Naive thymus-derived CD4-positive, alpha-beta T cell (primary cell): ENCODE measurements around the gene SLC30A2. TPM values are rescaled to one million over a fixed set of nuclear protein-coding genes. Genes with fewer than 3 reads are reported as not detected.

Experiments used
- ATAC-seq: fragments of 150-1000 bp; cut with Tn5 transposase; 2 replicates; pipeline ENCODE4 v1.10.0; 2021; ENCODE audit warnings: mild to moderate bottlenecking, moderate library complexity
- CTCF ChIA-PET: fragments of 350-600 bp; sonication (Branson Sonifier 250); formaldehyde crosslinking; loops from one replicate; lab custom pipeline; 2021; ENCODE audit warnings: antibody characterized with exemption; lab: Charles Lee
- POLR2A ChIA-PET: fragments of 350-600 bp; sonication (Branson Sonifier 250); formaldehyde crosslinking; loops from one replicate; lab custom pipeline; 2021; ENCODE audit warnings: antibody characterized with exemption, inconsistent platforms; lab: Charles Lee
- DNase-seq, 9 donors: peaks; one replicate each; pipeline versions ENCODE4 v3.0.0 to v3.0.0-alpha.2; 2020 to 2022; ENCODE audit warnings: mixed read lengths in 1 of 9
- H3K27ac ChIP-seq: one replicate; pipeline ENCODE4 v1.7.0; 2013; ENCODE audit warnings: mild to moderate bottlenecking, low read depth, low read length, moderate library complexity
- H3K27me3 ChIP-seq, 2 donors: one replicate each; pipeline ENCODE4 v1.7.0; 2013; ENCODE audit warnings: low read length in 2 of 2, mild to moderate bottlenecking in 2 of 2, moderate library complexity in 2 of 2; ENCODE audit not compliant: control insufficient read depth in 2 of 2, insufficient read depth in 2 of 2
- H3K36me3 ChIP-seq, 3 experiments: 1 replicate in 2 of 3; 2 replicates in 1 of 3; pipeline ENCODE4 v1.7.0; 2013; ENCODE audit warnings: low read length in 3 of 3, mild to moderate bottlenecking in 3 of 3, moderate library complexity in 1 of 3; ENCODE audit not compliant: insufficient read depth in 3 of 3, control insufficient read depth in 2 of 3
- H3K4me1 ChIP-seq, 2 donors: one replicate each; pipeline ENCODE4 v1.7.0; 2013; ENCODE audit warnings: low read length in 2 of 2, mild to moderate bottlenecking in 2 of 2, moderate library complexity in 1 of 2; ENCODE audit not compliant: control insufficient read depth in 2 of 2, insufficient read depth in 2 of 2
- H3K4me3 ChIP-seq: 2 replicates; pipeline ENCODE4 v1.7.0; 2013; ENCODE audit warnings: mild to moderate bottlenecking, low read length
- H3K9me3 ChIP-seq, 3 experiments: 1 replicate in 2 of 3; 2 replicates in 1 of 3; pipeline ENCODE4 v1.7.0; 2013; ENCODE audit warnings: low read length in 3 of 3; ENCODE audit not compliant: control insufficient read depth in 2 of 3
- H3K27ac Mint-ChIP-seq, 9 donors: one replicate each; pipeline ENCODE4 v1.8.0; 2020 to 2022; ENCODE audit warnings: mixed read lengths in 9 of 9, mild to moderate bottlenecking in 8 of 9, moderate library complexity in 5 of 9, inconsistent platforms in 2 of 9
- H3K27me3 Mint-ChIP-seq, 5 donors: one replicate each; pipeline ENCODE4 v1.8.0; 2021 to 2022; ENCODE audit warnings: mixed read lengths in 5 of 5, mild to moderate bottlenecking in 1 of 5
- H3K36me3 Mint-ChIP-seq, 5 donors: one replicate each; pipeline ENCODE4 v1.8.0; 2020 to 2022; ENCODE audit warnings: mixed read lengths in 5 of 5, mild to moderate bottlenecking in 3 of 5, inconsistent platforms in 1 of 5
- H3K4me1 Mint-ChIP-seq, 7 donors: one replicate each; pipeline ENCODE4 v1.8.0; 2020 to 2022; ENCODE audit warnings: mixed read lengths in 7 of 7, mild to moderate bottlenecking in 3 of 7, inconsistent platforms in 1 of 7
- H3K4me3 Mint-ChIP-seq, 10 donors: one replicate each; pipeline ENCODE4 v1.8.0; 2020 to 2022; ENCODE audit warnings: mild to moderate bottlenecking in 10 of 10, mixed read lengths in 10 of 10, moderate library complexity in 6 of 10, inconsistent platforms in 2 of 10
- H3K9me3 Mint-ChIP-seq, 11 donors: one replicate each; pipeline ENCODE4 v1.8.0; 2020 to 2022; ENCODE audit warnings: mixed read lengths in 11 of 11, mild to moderate bottlenecking in 4 of 11, inconsistent platforms in 1 of 11, moderate library complexity in 1 of 11
- intact Hi-C, 2 donors: fragments of 100-400 bp; cut with micrococcal nuclease; formaldehyde crosslinking; loops; one replicate each; pipeline ENCODE4 v1.15.1; 2023
- polyA plus RNA-seq, 2 donors: library from polyadenylated mRNA; unstranded; fragments of 300-500 nt; fragmentation: Illumina TruSeq; gene quantifications; one replicate each; pipeline ENCODE4 v1.2.3, GENCODE V29; 2021
- total RNA-seq, 6 experiments: library from RNA in 5 of 6; stranded (reverse) in 5 of 6; gene quantifications; 1 replicate in 5 of 6; 2 replicates in 1 of 6; pipeline ENCODE4 v1.2.3 and lab custom pipeline; 2021 to 2026

Gene SLC30A2
- total and polyA plus RNA-seq, 7 experiments from 2014 or later: not detected

GRCh38 chr1:26089125-26089524, 43.2 kb upstream of the SLC30A2 start:
- intact Hi-C loops: no loop called here
- Histone ChIP-seq H3K27ac (no peak overlapping the region), H3K27me3 (no peaks in the 10 kb centered on the region), H3K9me3 (no peaks in the 10 kb centered on the region), H3K36me3 (no peaks in the 10 kb centered on the region), H3K4me3 (no peak overlapping the region), H3K4me1 (no peaks in the 10 kb centered on the region)
- ChIA-PET CTCF (no interaction called here), POLR2A (no interaction called here)
- H3K9me3 Mint-ChIP-seq: no peaks in the 10 kb centered on the region
- H3K4me3 Mint-ChIP-seq: no peak overlapping the region
- no peak for ATAC-seq
- peaks cover 0 to 3% (median 0%) of the 10 kb centered on the region in 5 donors for H3K36me3 Mint-ChIP-seq
- H3K4me1 Mint-ChIP-seq: peaks cover 0 to 2% (median 0%) of the 10 kb centered on the region in 7 donors
- no peak for DNase-seq
- H3K27ac Mint-ChIP-seq: no peak overlapping the region
- peaks cover 21 to 50% (median 28%) of the 10 kb centered on the region in 5 donors for H3K27me3 Mint-ChIP-seq

- H3K27ac ChIP-seq: no peak overlapping the region
- ATAC-seq (no peak), DNase-seq (no peak)
- Mint-ChIP-seq H3K27me3 (peaks cover 8 to 33% (median 19%) of the 10 kb centered on the region in 5 donors), H3K4me1 (peaks cover 0 to 5% (median 0%) of the 10 kb centered on the region in 7 donors), H3K9me3 (no peaks in the 10 kb centered on the region), H3K4me3 (no peak overlapping the region), H3K36me3 (peaks cover 0 to 4% (median 0%) of the 10 kb centered on the region in 5 donors), H3K27ac (no peak overlapping the region)
- POLR2A ChIA-PET: no interaction called here
- intact Hi-C loops: no loop called here
- CTCF ChIA-PET: no interaction called here
- H3K27me3 ChIP-seq: no peaks in the 10 kb centered on the region
- H3K4me3 ChIP-seq: no peak overlapping the region
- H3K9me3 ChIP-seq: no peaks in the 10 kb centered on the region
- H3K36me3 ChIP-seq: no peaks in the 10 kb centered on the region
- no peaks in the 10 kb centered on the region for H3K4me1 ChIP-seq
These were observed 38.9 kb upstream of the SLC30A2 start for GRCh38 chr1:26084844-26085243.

GRCh38 chr1:26084091-26084561, 38.2 kb upstream of the SLC30A2 start:
- Histone ChIP-seq H3K9me3 (no peaks in the 10 kb centered on the region), H3K36me3 (no peaks in the 10 kb centered on the region), H3K4me1 (no peaks in the 10 kb centered on the region), H3K27me3 (no peaks in the 10 kb centered on the region), H3K4me3 (no peak overlapping the region), H3K27ac (no peak overlapping the region)
- peaks cover 0 to 5% (median 0%) of the 10 kb centered on the region in 7 donors for H3K4me1 Mint-ChIP-seq
- intact Hi-C loops: no loop called here
- no peak for ATAC-seq
- H3K27me3 Mint-ChIP-seq: peaks cover 8 to 35% (median 19%) of the 10 kb centered on the region in 5 donors
- DNase-seq: no peak
- H3K36me3 Mint-ChIP-seq: peaks cover 0 to 4% (median 0%) of the 10 kb centered on the region in 5 donors
- H3K27ac Mint-ChIP-seq: no peak overlapping the region
- H3K9me3 Mint-ChIP-seq: no peaks in the 10 kb centered on the region
- ChIA-PET CTCF (interaction anchor here (0.7 to 1.1 kb wide), 2 partner anchors 50 to 215 kb away, joined by 3 read pairs; no protein-coding TSS in a partner anchor), POLR2A (interaction anchor here (0.6 kb wide), 1 partner anchor 112 kb away, joined by 4 read pairs; no protein-coding TSS in a partner anchor)
- H3K4me3 Mint-ChIP-seq: peak overlapping the region in 1 of 10 donors; percentile 56

- POLR2A ChIA-PET: no interaction called here
- DNase-seq (no peak), ATAC-seq (no peak)
- H3K4me3 ChIP-seq: no peak overlapping the region
- Mint-ChIP-seq H3K9me3 (no peaks in the 10 kb centered on the region), H3K36me3 (peaks cover 0 to 4% (median 0%) of the 10 kb centered on the region in 5 donors), H3K27ac (no peak overlapping the region), H3K27me3 (peaks cover 8 to 41% (median 24%) of the 10 kb centered on the region in 5 donors), H3K4me3 (no peak overlapping the region), H3K4me1 (peaks cover 0 to 5% (median 0%) of the 10 kb centered on the region in 7 donors)
- H3K27ac ChIP-seq: no peak overlapping the region
- intact Hi-C loops: no loop called here
- H3K36me3 ChIP-seq: no peaks in the 10 kb centered on the region
- H3K27me3 ChIP-seq: no peaks in the 10 kb centered on the region
- no peaks in the 10 kb centered on the region for H3K9me3 ChIP-seq
- CTCF ChIA-PET: interaction anchor here (1.1 kb wide), 1 partner anchor 49 kb away, joined by 3 read pairs; no protein-coding TSS in a partner anchor
- H3K4me1 ChIP-seq: no peaks in the 10 kb centered on the region
These were observed 37.3 kb upstream of the SLC30A2 start for GRCh38 chr1:26083208-26083607.

GRCh38 chr1:26082020-26082350, 36.1 kb upstream of the SLC30A2 start:
- Mint-ChIP-seq H3K4me3 (no peak overlapping the region), H3K27me3 (peaks cover 8 to 51% (median 24%) of the 10 kb centered on the region in 5 donors), H3K27ac (no peak overlapping the region), H3K36me3 (peaks cover 0 to 4% (median 0%) of the 10 kb centered on the region in 5 donors), H3K9me3 (peaks cover 0 to 1% (median 0%) of the 10 kb centered on the region in 11 donors), H3K4me1 (peaks cover 0 to 5% (median 0%) of the 10 kb centered on the region in 7 donors)
- CTCF ChIA-PET: interaction anchor here (0.7 kb wide), 1 partner anchor 388 kb away, joined by 4 read pairs; no protein-coding TSS in a partner anchor
- Histone ChIP-seq H3K27ac (no peak overlapping the region), H3K36me3 (no peaks in the 10 kb centered on the region), H3K27me3 (no peaks in the 10 kb centered on the region), H3K4me3 (no peak overlapping the region), H3K4me1 (no peaks in the 10 kb centered on the region), H3K9me3 (no peaks in the 10 kb centered on the region)
- intact Hi-C loops: no loop called here
- ATAC-seq: no peak
- DNase-seq: no peak
- POLR2A ChIA-PET: no interaction called here

GRCh38 chr1:26081267-26082019, 35.5 kb upstream of the SLC30A2 start:
- no peak overlapping the region for H3K27ac Mint-ChIP-seq
- peaks cover 0 to 4% (median 0%) of the 10 kb centered on the region in 5 donors for H3K36me3 Mint-ChIP-seq
- no peaks in the 10 kb centered on the region for H3K9me3 ChIP-seq
- no peak overlapping the region for H3K4me3 Mint-ChIP-seq
- ATAC-seq: no peak
- H3K4me3 ChIP-seq: no peak overlapping the region
- ChIA-PET POLR2A (no interaction called here), CTCF (no interaction called here)
- DNase-seq: no peak
- no peaks in the 10 kb centered on the region for H3K27me3 ChIP-seq
- H3K4me1 ChIP-seq: no peaks in the 10 kb centered on the region
- H3K4me1 Mint-ChIP-seq: peaks cover 0 to 5% (median 0%) of the 10 kb centered on the region in 7 donors
- intact Hi-C loops: no loop called here
- H3K27ac ChIP-seq: no peak overlapping the region
- H3K36me3 ChIP-seq: no peaks in the 10 kb centered on the region
- H3K27me3 Mint-ChIP-seq: peaks cover 8 to 54% (median 26%) of the 10 kb centered on the region in 5 donors
- H3K9me3 Mint-ChIP-seq: peaks cover 0 to 1% (median 0%) of the 10 kb centered on the region in 11 donors
